Hematopoietic multipotent progenitor cell treated with erythropoietin and hydrocortisone succinate and interleukin-3 and kit ligand, for 8 days (in vitro differentiated cells): Measurements from ENCODE around the gene RAB7A.

Experiments used
- DNase-seq: peaks from one replicate; pipeline ENCODE4 v3.0.0-alpha.2; 2015

The RAB7A gene

GRCh38 chr3:128858167-128858566, 132.2 kb downstream of the RAB7A start:
- no peak for DNase-seq

- DNase-seq, result peak; percentile 16
Observed at GRCh38 chr3:128859630-128860029, 133.6 kb downstream of the RAB7A start.

- DNase-seq, result no peak
Observed at GRCh38 chr3:128861491-128861890, 135.5 kb downstream of the RAB7A start.

DNA sequence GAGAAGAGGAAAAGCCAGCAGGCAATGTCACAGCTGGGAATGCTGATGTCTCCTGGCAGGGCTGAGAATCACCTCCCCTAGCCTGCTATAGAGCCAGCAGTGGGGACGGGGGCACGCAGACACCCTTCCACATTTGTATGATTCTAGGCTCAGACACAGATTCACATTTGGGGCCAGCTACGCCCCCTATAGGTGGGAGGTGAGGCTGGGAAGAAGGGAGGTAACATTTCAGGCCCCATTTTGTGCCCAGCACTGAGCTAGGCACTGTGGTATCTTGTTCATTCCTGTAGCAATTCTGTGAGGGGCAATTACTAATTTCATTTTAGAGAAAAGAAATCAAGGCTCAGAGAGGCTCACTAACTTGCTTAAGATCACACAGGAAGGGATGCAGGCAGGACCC, 137.6 kb downstream of the RAB7A start:
- DNase-seq, result peak; percentile 37
